Stimulated activated CD4-positive, alpha-beta T cell treated with anti-CD3 and anti-CD28 coated beads, Interleukin-15, amount 100 ng/mL, for 24 hours (primary cell): ENCODE results near the gene IFT80.
A peak's percentile ranks its signal among the peaks of the same experiment; 100 is the strongest.
"Not testable (repeated sequence)": the region's sequence is repeated elsewhere in the genome, so short reads cannot be mapped to it uniquely, and the experiment has no call there.

ENCODE experiments used
- DNase-seq: peaks from one replicate; pipeline ENCODE4 v3.0.0-alpha.2; 2020

The IFT80 gene

GRCh38 chr3:160257606-160258005 lies 141.4 kb downstream of the IFT80 start:
- no peak for DNase-seq

GRCh38 chr3:160253298-160253697 lies 145.7 kb downstream of the IFT80 start:
- no peak for DNase-seq

- no peak for DNase-seq
Measured at GRCh38 chr3:160247766-160248165, 151.3 kb downstream of the IFT80 start.

- DNase-seq, result no peak
Measured at GRCh38 chr3:160245261-160245800, 153.7 kb downstream of the IFT80 start.

- DNase-seq, result not testable (repeated sequence)
Measured at GRCh38 chr3:160240719-160241118, 158.3 kb downstream of the IFT80 start.

GRCh38 chr3:160232014-160232413 lies 167.0 kb downstream of the IFT80 start:
- DNase-seq, result no peak

- no peak for DNase-seq
Measured at GRCh38 chr3:160227419-160227818, 171.6 kb downstream of the IFT80 start.

GRCh38 chr3:160226026-160226907 lies 172.8 kb downstream of the IFT80 start:
- DNase-seq, result peak; percentile 15

- DNase-seq, result peak; percentile 69
Measured at GRCh38 chr3:160225176-160226025, 173.6 kb downstream of the IFT80 start, which contains the start of gene C3orf80. TSS of gene C3orf80 (plus strand) at chr3:160225422. CDS start at chr3:160225636, 214 bp downstream.

- DNase-seq, result no peak
Measured at GRCh38 chr3:160224811-160225175, 174.2 kb downstream of the IFT80 start.

GRCh38 chr3:160224256-160224655 lies 174.8 kb downstream of the IFT80 start:
- DNase-seq, result peak; percentile 5

GRCh38 chr3:160221019-160221418 lies 178.0 kb downstream of the IFT80 start:
- no peak for DNase-seq

GRCh38 chr3:160220038-160220437 lies 179.0 kb downstream of the IFT80 start:
- DNase-seq, result no peak

GRCh38 chr3:160218136-160218535 lies 180.9 kb downstream of the IFT80 start:
- DNase-seq, result no peak

- DNase-seq, result no peak
Measured at GRCh38 chr3:160217675-160218074, 181.3 kb downstream of the IFT80 start.

- DNase-seq, result no peak
Measured at GRCh38 chr3:160213191-160213590, 185.8 kb downstream of the IFT80 start.

- DNase-seq, result no peak
Measured at GRCh38 chr3:160210799-160211221, 188.2 kb downstream of the IFT80 start.

GRCh38 chr3:160210341-160210740 lies 188.7 kb downstream of the IFT80 start:
- no peak for DNase-seq
